Measurements from ENCODE around the gene EXOC8.

The EXOC8 gene

GRCh38 chr1:231347961-231348360 lies 10.3 kb upstream of the EXOC8 start:
- in situ Hi-C loops (cut with MboI; ENCODE audit: low sequenced_read_pairs, unreplicated experiment), result no loop called here
- no peak for TF ChIP-seq CTCF (IDR thresholded peaks at IDR 0.05; ENCODE audit: borderline replicate concordance, control extremely low read depth, extremely low read depth, insufficient read depth, missing control alignments)
- DNase-seq (ENCODE audit: low spot score), result no peak

- no peak for DNase-seq (ENCODE audit: low spot score)
- in situ Hi-C loops (cut with MboI; ENCODE audit: low sequenced_read_pairs, unreplicated experiment), result no loop called here
- no peak for TF ChIP-seq CTCF (IDR thresholded peaks at IDR 0.05; ENCODE audit: borderline replicate concordance, control extremely low read depth, extremely low read depth, insufficient read depth, missing control alignments)
Observed at GRCh38 chr1:231340328-231341013, 2.8 kb upstream of the EXOC8 start.

- DNase-seq (ENCODE audit: low spot score), result peak; percentile 94
- TF ChIP-seq CTCF (IDR thresholded peaks at IDR 0.05; ENCODE audit: borderline replicate concordance, control extremely low read depth, extremely low read depth, insufficient read depth, missing control alignments), result no peak
- in situ Hi-C loops (cut with MboI; ENCODE audit: low sequenced_read_pairs, unreplicated experiment), result no loop called here
Observed at GRCh38 chr1:231338270-231339128, 847 bp upstream of the EXOC8 start, which contains the start of gene SPRTN. Gene SPRTN (plus strand): TSS chr1:231338293. CDS start chr1:231338384, 91 bp downstream.

GRCh38 chr1:231337043-231337471 lies 595 bp downstream of the EXOC8 start:
- no peak for DNase-seq (ENCODE audit: low spot score)
- TF ChIP-seq CTCF (IDR thresholded peaks at IDR 0.05; ENCODE audit: borderline replicate concordance, control extremely low read depth, extremely low read depth, insufficient read depth, missing control alignments), result no peak
- in situ Hi-C loops (cut with MboI; ENCODE audit: low sequenced_read_pairs, unreplicated experiment), result no loop called here

- no peak for TF ChIP-seq CTCF (IDR thresholded peaks at IDR 0.05; ENCODE audit: borderline replicate concordance, control extremely low read depth, extremely low read depth, insufficient read depth, missing control alignments)
- no peak for DNase-seq (ENCODE audit: low spot score)
- in situ Hi-C loops (cut with MboI; ENCODE audit: low sequenced_read_pairs, unreplicated experiment), result no loop called here
Observed at GRCh38 chr1:231335663-231336602, 1.7 kb downstream of the EXOC8 start.

GRCh38 chr1:231334952-231335351 lies 2.7 kb downstream of the EXOC8 start:
- no peak for TF ChIP-seq CTCF (IDR thresholded peaks at IDR 0.05; ENCODE audit: borderline replicate concordance, control extremely low read depth, extremely low read depth, insufficient read depth, missing control alignments)
- in situ Hi-C loops (cut with MboI; ENCODE audit: low sequenced_read_pairs, unreplicated experiment), result no loop called here
- no peak for DNase-seq (ENCODE audit: low spot score)

Measured in GM13976 (cell line).